Amniotic epithelial cell (primary cell): ENCODE measurements around the gene ARNT2.
A peak's percentile ranks its signal among the peaks of the same experiment; 100 is the strongest.
"Not testable (repeated sequence)": the region's sequence is repeated elsewhere in the genome, so short reads cannot be mapped to it uniquely, and the experiment has no call there.

Experiments used
- DNase-seq: peaks from one replicate; pipeline ENCODE4 v3.0.0-alpha.2; 2010; ENCODE audit warnings: low read depth

Gene ARNT2

GRCh38 chr15:80404057-80404760, at the start of gene ARNT2:
ARNT2 (plus strand) TSS chr15:80404382; CDS start chr15:80404516, 134 bp downstream.
- no peak for DNase-seq

DNA sequence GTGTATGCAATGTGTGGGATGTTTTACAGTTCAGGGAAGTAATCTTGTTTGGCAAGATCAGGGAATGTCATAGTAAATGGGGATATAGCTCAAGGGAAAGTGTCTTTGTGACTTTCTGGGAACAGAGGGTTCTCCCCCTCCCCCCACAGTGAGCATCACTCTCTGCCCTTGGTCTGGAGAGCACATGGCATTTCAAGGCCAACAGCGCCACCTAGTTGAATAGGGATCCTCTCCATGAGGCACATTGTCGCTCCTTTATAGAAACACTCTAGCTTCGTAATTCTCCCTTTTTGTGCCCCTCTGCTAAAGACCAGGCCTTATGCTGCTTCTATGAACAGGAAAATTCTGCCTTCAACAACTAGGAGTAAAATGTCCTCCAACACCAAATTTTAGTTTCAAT, 37.1 kb upstream of the ARNT2 start:
- DNase-seq, result peak; percentile 19

DNA sequence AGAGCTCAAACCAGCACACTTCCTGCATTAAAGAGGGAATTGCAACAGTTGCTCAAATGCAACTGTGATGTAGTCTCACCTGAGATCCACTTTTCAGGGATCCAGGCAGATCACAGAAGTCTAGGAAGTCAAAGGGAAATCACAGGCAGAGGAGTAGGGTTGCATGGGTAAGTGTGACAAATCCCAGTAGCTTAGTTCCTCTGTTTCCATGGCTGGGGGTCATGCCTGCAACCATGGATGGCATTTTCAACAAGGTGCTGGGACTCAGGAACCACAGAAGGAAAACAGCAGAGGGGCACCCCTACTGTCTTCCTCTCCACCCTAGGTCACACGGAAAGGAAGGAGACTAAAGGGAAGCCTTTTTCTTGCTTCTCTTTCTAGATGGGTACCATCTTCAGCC, 36.5 kb upstream of the ARNT2 start:
- DNase-seq, result peak; percentile 1

DNA sequence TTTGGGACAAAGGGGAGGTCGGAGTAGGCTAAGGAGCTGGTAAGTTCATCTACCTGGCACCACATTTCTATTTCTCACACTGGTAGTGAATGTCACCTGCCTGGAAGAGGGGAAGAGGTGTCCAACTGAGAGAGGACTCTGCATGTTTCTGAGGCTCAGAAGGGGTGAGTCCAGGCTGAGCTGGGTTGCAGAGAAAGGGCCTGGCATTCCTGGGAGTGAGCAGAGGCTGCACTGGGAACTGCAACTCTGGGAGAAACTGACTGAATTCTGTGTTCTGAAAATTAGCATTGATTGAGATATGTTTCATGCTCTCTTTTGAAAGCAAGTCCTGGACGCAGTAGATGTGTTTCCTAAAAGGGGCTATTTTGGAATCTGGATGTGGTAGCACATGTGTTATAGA, 32.3 kb upstream of the ARNT2 start:
- no peak for DNase-seq

- DNase-seq, result no peak
Measured at GRCh38 chr15:80374441-80374840, 29.7 kb upstream of the ARNT2 start.

DNA sequence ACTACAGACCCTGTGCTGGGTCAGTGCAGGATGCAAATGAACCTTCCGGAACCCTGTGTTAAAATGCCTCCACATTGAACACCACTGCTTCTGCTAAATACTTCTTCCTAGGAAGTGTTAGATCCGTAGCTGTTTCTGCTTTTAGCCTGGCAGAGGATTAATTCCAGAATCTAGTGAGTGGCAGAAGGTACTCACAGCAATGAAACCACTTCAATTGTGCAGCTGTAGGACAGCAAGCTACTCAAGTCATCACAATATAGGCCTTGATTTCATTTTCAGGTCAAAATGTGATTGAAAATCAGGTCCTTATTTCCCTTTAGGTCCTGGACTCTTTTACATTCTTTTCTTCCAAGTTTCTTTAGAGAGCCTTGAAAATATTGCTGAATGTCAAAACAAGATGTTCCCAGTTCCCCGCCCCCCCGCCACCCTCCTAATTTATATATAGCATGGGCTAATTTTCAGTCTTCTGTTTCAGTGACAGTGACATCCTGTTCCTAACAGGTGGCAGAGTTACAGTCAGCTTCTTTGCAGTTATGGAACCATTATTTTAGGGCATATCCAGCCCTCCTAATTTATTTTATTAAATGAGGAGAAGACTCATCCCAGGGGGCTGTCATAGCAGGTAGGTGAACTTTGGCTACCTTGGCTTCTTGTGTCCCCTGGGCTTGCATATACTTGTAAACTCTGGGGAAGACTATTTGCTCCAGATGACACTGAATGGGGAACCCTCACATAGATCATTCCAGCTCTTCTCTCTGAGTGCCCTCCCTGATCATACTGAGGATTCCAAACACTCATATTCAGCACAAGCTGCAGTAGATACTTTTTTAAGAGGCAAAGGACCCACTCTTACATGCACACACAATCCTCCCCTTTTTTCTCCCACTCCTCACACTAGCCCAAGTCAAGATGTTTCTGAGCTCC, 28.0 kb upstream of the ARNT2 start:
- no peak for DNase-seq

GRCh38 chr15:80379693-80380092, 24.5 kb upstream of the ARNT2 start:
- DNase-seq, result no peak

GRCh38 chr15:80380154-80380553, 24.0 kb upstream of the ARNT2 start:
- no peak for DNase-seq

GRCh38 chr15:80382285-80382684, 21.9 kb upstream of the ARNT2 start:
- DNase-seq, result no peak

DNA sequence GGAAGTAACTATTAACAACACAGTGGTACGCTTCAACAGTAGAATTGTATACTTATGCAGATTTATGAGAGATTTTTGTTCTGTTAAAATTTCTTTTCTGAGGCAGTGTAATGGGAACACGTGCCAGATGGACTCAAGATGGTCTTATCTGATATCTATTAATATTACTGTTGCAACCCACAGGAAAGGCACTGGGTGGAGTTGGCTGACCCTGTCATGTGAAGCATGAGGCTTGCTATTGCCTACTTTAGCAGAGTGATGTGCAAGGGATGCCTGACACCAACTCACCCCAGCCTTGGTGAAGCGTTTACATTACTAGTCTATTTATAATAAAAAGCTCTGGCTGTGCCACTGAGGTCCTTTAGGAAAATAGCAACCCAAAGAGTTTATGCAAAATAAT, 19.8 kb upstream of the ARNT2 start:
- DNase-seq, result no peak

DNA sequence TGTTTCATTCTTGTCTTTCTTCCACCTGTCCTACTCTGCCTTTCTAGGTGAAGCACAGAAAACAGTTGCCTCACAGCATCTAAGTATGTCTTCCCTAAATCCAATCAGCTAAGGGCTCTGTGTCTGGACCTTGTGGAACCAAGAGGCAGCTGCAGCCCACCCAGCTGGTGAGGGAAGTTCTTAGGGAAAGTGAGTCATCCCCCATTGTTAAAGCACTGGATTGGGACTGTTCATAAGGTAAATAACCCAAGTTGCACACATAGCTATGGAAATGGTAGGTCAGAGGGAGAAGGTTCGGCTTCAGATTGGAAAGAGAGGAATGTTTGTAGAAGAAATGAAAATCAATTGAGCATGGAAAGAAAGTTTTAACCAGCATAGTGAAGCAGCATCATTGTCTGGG, 18.0 kb upstream of the ARNT2 start:
- no peak for DNase-seq

GRCh38 chr15:80388326-80388725, 15.9 kb upstream of the ARNT2 start:
- no peak for DNase-seq

DNA sequence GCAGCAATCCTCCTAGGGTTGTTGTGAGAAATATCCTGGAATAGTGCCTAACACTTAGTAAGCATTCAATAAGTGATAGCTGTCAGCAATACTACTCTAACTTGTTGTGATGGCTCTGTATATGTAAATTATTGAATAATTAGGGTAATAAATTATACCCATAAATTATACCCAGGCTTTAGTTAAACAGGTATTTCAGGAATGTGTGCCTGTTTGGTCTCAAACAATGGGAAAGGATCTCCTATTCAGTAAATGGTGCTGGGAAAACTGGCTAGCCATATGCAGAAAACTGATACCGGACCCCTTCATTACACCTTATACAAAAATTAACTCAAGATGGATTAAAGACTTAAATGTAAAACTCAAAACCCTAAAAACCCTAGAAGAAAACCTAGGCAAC, 14.8 kb upstream of the ARNT2 start:
- no peak for DNase-seq

DNA sequence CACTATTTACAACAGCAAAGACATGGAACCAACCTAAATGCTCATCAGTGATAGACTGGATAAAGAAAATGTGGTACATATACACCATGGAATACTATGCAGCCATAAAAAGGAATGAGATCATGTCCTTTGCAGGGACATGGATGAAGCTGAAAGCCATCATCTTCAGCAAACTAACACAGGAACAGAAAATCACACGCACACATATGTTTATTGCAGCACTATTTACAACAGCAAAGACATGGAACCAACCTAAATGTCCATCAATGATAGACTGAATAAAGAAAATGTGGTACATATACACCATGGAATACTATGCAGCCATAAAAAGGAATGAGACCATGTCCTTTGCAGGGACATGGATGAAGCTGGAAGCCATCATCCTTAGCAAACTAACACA, 13.2 kb upstream of the ARNT2 start:
- not testable (repeated sequence) for DNase-seq

GRCh38 chr15:80395616-80396015, 8.6 kb upstream of the ARNT2 start:
- no peak for DNase-seq

GRCh38 chr15:80396096-80396495, 8.1 kb upstream of the ARNT2 start:
- DNase-seq, result no peak

- DNase-seq, result no peak
Measured at GRCh38 chr15:80399508-80399907, 4.7 kb upstream of the ARNT2 start.

- DNase-seq, result no peak
Measured at GRCh38 chr15:80401456-80401855, 2.7 kb upstream of the ARNT2 start.

DNA sequence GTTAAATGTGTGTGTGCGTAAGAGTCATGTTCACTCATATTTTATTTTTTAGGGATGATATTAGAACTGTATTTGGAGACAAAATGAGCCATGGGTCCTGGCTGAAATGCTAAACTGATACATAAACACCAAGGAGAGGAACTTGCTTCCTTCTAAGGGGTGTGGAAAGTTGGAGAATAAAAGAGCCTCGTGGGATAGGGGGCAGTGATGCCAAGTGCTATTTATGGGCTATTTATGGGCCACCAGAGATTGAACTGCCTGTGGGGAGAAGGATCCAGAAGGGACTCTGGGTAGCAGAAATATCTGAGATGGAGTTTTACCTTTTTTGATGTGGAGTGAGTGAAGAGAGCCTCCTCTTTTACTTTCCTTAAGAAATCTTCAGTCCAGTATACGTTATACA, 1.8 kb upstream of the ARNT2 start:
- no peak for DNase-seq

DNA sequence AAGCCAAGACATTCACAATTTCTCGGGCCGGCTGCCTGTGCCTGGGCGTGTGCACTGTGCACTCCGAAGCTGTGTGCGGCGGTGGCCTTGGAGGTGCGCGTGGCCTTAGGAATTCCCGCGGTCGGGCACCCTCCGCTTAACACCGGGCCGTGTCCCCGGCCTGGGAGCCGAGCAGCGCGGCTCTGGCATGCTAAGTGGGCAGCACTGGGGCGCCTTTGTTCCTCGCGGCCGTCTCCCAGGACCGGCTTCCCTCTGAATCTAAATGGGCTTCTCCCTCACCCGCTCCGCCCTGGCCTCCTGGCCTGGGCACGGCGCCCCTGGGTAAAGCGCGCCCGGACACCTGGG, 498 bp upstream of the ARNT2 start:
- no peak for DNase-seq

GRCh38 chr15:80404761-80405553, 775 bp downstream of the ARNT2 start:
- DNase-seq, result no peak

DNA sequence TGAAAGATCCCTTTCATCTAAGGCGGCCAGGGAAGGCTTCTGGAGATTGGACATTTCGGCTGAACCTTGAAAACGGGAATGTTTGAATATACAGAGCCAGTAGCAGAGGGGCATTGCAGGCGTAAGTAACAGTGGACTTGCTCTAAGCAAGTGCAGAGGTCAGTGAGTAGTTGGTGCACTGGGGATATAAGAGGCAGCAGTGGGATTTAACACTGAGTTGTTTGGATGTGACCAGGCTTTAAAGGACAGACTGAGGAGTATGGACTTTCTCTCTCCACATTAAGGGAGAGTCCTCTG, 1.3 kb downstream of the ARNT2 start:
- no peak for DNase-seq

- DNase-seq, result no peak
Measured at GRCh38 chr15:80405970-80406369, 1.8 kb downstream of the ARNT2 start.
